HepG2 (cell line): Measurements from ENCODE around the gene SLN. TPM values are rescaled to one million over a fixed set of nuclear protein-coding genes. Genes with fewer than 3 reads are reported as not detected.

Experiments
- BRCA1 ChIP-seq: sonication (generic); formaldehyde crosslinking; IDR thresholded peaks from 2 replicates; pipeline ENCODE4 v1.4.0; 2020; ENCODE audit warnings: missing genetic modification reagents
- ETV5 ChIP-seq: IDR thresholded peaks from 2 replicates; pipeline ENCODE4 v1.6.1; 2018; ENCODE audit warnings: missing biosample characterization, missing genetic modification reagents, inconsistent platforms, borderline replicate concordance
- HNRNPK ChIP-seq: fragments of 200-400 bp; formaldehyde crosslinking; IDR thresholded peaks from 2 replicates; pipeline ENCODE4 v1.6.1; 2018; ENCODE audit warnings: low read length, low read depth, moderate library complexity, mild to moderate bottlenecking; ENCODE audit not compliant: poor library complexity, severe bottlenecking
- MAFK ChIP-seq, 2 experiments: IDR thresholded peaks in 1 of 2; conservative IDR thresholded peaks in 1 of 2; 2 replicates each; pipeline ENCODE4 v1.6.1; 2011; ENCODE audit warnings: improper control_type of control experiment in 2 of 2, low read length in 2 of 2
- MZF1 ChIP-seq: sonication (generic); formaldehyde crosslinking; IDR thresholded peaks from 2 replicates; pipeline ENCODE4 v1.8.1; 2023; ENCODE audit warnings: mild to moderate bottlenecking, missing genetic modification reagents, borderline replicate concordance
- NR2F1 ChIP-seq, 2 experiments: fragments of 450-650 bp in 1 of 2; formaldehyde crosslinking in 1 of 2; IDR thresholded peaks; 2 replicates each; pipeline versions ENCODE4 v1.5.0 to v1.6.1; 2016 to 2020; ENCODE audit warnings: mild to moderate bottlenecking in 1 of 2, missing compliant biosample characterization in 1 of 2, missing genetic modification reagents in 1 of 2, moderate library complexity in 1 of 2
- NR2F2 ChIP-seq: IDR thresholded peaks from 2 replicates; pipeline ENCODE4 v1.6.1; 2012; ENCODE audit warnings: low read depth, inconsistent platforms, borderline replicate concordance
- REPIN1 ChIP-seq: sonication (generic); formaldehyde crosslinking; IDR thresholded peaks from 2 replicates; pipeline ENCODE4 v1.8.0; 2022; ENCODE audit warnings: missing genetic modification reagents, low read depth, mild to moderate bottlenecking, borderline replicate concordance
- SAP130 ChIP-seq: IDR thresholded peaks from 2 replicates; pipeline ENCODE4 v1.6.1; 2016; ENCODE audit warnings: low read depth
- TMF1 ChIP-seq: sonication (generic); formaldehyde crosslinking; IDR thresholded peaks from 2 replicates; pipeline ENCODE4 v1.8.1; 2022; ENCODE audit warnings: low read depth, missing genetic modification reagents
- ZFP36L2 ChIP-seq: sonication (generic); formaldehyde crosslinking; IDR thresholded peaks from 2 replicates; pipeline ENCODE4 v1.4.0; 2020; ENCODE audit warnings: missing genetic modification reagents
- ZMYM2 ChIP-seq: sonication (generic); formaldehyde crosslinking; IDR thresholded peaks from 2 replicates; pipeline ENCODE4 v1.8.0; 2022; ENCODE audit warnings: mild to moderate bottlenecking, missing genetic modification reagents
- ZNF34 ChIP-seq: sonication (generic); formaldehyde crosslinking; IDR thresholded peaks from 2 replicates; pipeline ENCODE4 v1.4.0; 2020; ENCODE audit warnings: mild to moderate bottlenecking, missing genetic modification reagents, borderline replicate concordance
- ZNF460 ChIP-seq: sonication (generic); formaldehyde crosslinking; IDR thresholded peaks from 2 replicates; pipeline ENCODE4 v1.5.1; 2020; ENCODE audit warnings: missing genetic modification reagents, mild to moderate bottlenecking, borderline replicate concordance
- polyA plus RNA-seq, 8 experiments: library from polyadenylated mRNA; depleted of rRNA in 3 of 8; stranded (reverse) in 7 of 8; unstranded in 1 of 8; fragments of >200 nt; fragmentation: Illumina TruSeq in 4 of 8; extraction: Trizol in 4 of 8; gene quantifications; 2 replicates each; pipeline versions ENCODE4 v1.2.1 to v1.2.3, GENCODE V29; 2011 to 2016; ENCODE audit warnings: low read depth in 4 of 8, missing spikeins in 1 of 8, mixed read lengths in 1 of 8; ENCODE audit not compliant: insufficient read depth in 1 of 8
- total RNA-seq, 5 experiments: library from RNA; depleted of rRNA; stranded (reverse); fragments of >200 nt; fragmentation: Illumina TruSeq; extraction: Trizol; gene quantifications; 2 replicates each; pipeline ENCODE4 v1.2.3, GENCODE V29; 2016; ENCODE audit warnings: low read depth in 1 of 5
- TF ChIP-seq, protein P1 (sequence below): sonication (generic); formaldehyde crosslinking; IDR thresholded peaks from 2 replicates; pipeline ENCODE4 v1.4.0; 2020; ENCODE audit warnings: low read depth, missing genetic modification reagents
- TF ChIP-seq, protein P2 (sequence below): fragments of 450-650 bp; IDR thresholded peaks from 2 replicates; pipeline ENCODE4 v1.6.1; 2016
- TF ChIP-seq, protein P3 (sequence below): IDR thresholded peaks from 2 replicates; pipeline ENCODE4 v1.6.1; 2016; ENCODE audit warnings: low read depth, borderline replicate concordance
- TF ChIP-seq, protein P4 (sequence below): sonication (generic); formaldehyde crosslinking; IDR thresholded peaks from 2 replicates; pipeline ENCODE4 v1.8.1; 2023; ENCODE audit warnings: missing genetic modification reagents, inconsistent platforms, borderline replicate concordance
- TF ChIP-seq, protein P5 (sequence below): sonication (generic); formaldehyde crosslinking; IDR thresholded peaks from 2 replicates; pipeline ENCODE4 v1.5.0; 2020; ENCODE audit warnings: mild to moderate bottlenecking, missing genetic modification reagents, moderate library complexity

The SLN gene
- total and polyA plus RNA-seq, 2 of the 13 experiments (the other 11 are each of a cell fraction or from before 2014, with no cell fraction given), result not detected

DNA sequence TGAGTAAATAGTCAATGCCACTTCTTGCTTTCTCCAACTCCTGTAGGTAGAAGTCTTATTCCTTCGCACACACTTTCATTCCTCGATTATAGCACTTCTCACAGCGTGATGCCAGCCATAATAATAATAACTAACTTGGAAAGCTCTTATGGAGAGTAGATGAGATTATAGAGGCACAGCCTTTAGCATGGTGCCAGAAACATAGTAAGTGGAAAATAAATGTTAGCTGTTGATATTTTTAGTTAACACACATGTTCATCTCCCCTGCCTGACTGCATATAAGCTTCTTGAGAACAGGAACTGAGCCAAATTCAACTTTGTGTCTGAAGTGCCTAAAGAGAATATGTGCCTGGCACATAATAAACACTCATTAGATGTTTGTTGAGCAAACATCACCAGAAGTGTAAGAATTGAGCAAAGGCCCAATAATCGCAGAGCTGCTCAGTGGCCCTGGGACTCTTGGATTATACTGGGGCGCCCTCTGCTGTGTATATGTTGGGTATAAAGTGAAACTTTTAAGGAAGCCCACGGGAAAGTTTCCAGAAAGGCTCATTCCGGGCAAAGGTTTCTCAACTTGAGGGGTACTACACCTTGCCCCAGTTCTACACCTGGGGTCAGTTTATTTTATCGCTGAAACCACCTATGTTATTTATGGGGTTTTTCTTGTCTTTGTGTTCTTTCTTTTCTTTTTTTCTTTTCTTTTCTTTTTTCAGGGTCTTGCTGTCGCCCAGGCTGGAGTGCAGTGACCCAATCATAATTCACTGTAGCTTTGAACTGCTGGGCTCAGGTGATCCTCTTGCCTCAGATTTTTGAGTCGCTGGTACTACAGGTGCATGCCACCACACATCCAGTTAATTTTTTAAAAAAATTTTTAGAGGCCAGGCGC lies 22.3 kb downstream of the SLN start (continued):
- TF ChIP-seq, protein P1, sequence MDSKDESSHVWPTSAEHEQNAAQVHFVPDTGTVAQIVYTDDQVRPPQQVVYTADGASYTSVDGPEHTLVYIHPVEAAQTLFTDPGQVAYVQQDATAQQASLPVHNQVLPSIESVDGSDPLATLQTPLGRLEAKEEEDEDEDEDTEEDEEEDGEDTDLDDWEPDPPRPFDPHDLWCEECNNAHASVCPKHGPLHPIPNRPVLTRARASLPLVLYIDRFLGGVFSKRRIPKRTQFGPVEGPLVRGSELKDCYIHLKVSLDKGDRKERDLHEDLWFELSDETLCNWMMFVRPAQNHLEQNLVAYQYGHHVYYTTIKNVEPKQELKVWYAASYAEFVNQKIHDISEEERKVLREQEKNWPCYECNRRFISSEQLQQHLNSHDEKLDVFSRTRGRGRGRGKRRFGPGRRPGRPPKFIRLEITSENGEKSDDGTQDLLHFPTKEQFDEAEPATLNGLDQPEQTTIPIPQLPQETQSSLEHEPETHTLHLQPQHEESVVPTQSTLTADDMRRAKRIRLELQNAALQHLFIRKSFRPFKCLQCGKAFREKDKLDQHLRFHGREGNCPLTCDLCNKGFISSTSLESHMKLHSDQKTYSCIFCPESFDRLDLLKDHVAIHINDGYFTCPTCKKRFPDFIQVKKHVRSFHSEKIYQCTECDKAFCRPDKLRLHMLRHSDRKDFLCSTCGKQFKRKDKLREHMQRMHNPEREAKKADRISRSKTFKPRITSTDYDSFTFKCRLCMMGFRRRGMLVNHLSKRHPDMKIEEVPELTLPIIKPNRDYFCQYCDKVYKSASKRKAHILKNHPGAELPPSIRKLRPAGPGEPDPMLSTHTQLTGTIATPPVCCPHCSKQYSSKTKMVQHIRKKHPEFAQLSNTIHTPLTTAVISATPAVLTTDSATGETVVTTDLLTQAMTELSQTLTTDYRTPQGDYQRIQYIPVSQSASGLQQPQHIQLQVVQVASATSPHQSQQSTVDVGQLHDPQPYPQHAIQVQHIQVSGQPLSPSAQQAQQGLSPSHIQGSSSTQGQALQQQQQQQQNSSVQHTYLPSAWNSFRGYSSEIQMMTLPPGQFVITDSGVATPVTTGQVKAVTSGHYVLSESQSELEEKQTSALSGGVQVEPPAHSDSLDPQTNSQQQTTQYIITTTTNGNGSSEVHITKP (CRISPR knock-in tag), result no peak
- no peak for TF ChIP-seq ZMYM2 (CRISPR knock-in tag)
- TF ChIP-seq, protein P2, sequence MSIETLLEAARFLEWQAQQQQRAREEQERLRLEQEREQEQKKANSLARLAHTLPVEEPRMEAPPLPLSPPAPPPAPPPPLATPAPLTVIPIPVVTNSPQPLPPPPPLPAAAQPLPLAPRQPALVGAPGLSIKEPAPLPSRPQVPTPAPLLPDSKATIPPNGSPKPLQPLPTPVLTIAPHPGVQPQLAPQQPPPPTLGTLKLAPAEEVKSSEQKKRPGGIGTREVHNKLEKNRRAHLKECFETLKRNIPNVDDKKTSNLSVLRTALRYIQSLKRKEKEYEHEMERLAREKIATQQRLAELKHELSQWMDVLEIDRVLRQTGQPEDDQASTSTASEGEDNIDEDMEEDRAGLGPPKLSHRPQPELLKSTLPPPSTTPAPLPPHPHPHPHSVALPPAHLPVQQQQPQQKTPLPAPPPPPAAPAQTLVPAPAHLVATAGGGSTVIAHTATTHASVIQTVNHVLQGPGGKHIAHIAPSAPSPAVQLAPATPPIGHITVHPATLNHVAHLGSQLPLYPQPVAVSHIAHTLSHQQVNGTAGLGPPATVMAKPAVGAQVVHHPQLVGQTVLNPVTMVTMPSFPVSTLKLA, result no peak
- TF ChIP-seq HNRNPK, result no peak
- TF ChIP-seq, protein P3, sequence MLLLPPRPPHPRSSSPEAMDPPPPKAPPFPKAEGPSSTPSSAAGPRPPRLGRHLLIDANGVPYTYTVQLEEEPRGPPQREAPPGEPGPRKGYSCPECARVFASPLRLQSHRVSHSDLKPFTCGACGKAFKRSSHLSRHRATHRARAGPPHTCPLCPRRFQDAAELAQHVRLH (CRISPR knock-in tag), result no peak
- no peak for TF ChIP-seq NR2F1 (CRISPR knock-in tag; IDR thresholded peaks at IDR 0.05)
- no peak for TF ChIP-seq NR2F2
- no peak for TF ChIP-seq ZFP36L2 (CRISPR knock-in tag)
- TF ChIP-seq ZNF460, result no peak
- TF ChIP-seq MAFK (conservative IDR thresholded peaks at IDR 0.05 in 1 of 2, IDR thresholded peaks at IDR 0.05 in 1 of 2; ENCODE audit: low read length in 2 of 2), result no peak
- TF ChIP-seq SAP130 (CRISPR knock-in tag), result 0 out of 2 replicates have a peak, but pooled peaks have one; percentile 15
- no peak for TF ChIP-seq MZF1
- TF ChIP-seq BRCA1 (CRISPR knock-in tag), result no peak
- TF ChIP-seq, protein P4, sequence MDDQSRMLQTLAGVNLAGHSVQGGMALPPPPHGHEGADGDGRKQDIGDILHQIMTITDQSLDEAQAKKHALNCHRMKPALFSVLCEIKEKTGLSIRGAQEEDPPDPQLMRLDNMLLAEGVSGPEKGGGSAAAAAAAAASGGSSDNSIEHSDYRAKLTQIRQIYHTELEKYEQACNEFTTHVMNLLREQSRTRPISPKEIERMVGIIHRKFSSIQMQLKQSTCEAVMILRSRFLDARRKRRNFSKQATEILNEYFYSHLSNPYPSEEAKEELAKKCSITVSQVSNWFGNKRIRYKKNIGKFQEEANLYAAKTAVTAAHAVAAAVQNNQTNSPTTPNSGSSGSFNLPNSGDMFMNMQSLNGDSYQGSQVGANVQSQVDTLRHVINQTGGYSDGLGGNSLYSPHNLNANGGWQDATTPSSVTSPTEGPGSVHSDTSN, result no peak
- no peak for TF ChIP-seq TMF1
- TF ChIP-seq ETV5 (CRISPR knock-in tag), result no peak
- TF ChIP-seq, protein P5, sequence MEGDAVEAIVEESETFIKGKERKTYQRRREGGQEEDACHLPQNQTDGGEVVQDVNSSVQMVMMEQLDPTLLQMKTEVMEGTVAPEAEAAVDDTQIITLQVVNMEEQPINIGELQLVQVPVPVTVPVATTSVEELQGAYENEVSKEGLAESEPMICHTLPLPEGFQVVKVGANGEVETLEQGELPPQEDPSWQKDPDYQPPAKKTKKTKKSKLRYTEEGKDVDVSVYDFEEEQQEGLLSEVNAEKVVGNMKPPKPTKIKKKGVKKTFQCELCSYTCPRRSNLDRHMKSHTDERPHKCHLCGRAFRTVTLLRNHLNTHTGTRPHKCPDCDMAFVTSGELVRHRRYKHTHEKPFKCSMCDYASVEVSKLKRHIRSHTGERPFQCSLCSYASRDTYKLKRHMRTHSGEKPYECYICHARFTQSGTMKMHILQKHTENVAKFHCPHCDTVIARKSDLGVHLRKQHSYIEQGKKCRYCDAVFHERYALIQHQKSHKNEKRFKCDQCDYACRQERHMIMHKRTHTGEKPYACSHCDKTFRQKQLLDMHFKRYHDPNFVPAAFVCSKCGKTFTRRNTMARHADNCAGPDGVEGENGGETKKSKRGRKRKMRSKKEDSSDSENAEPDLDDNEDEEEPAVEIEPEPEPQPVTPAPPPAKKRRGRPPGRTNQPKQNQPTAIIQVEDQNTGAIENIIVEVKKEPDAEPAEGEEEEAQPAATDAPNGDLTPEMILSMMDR (CRISPR knock-in tag), result peak; percentile 83
- TF ChIP-seq REPIN1, result no peak
- TF ChIP-seq ZNF34 (CRISPR knock-in tag), result no peak
